GM21619 (cell line): ENCODE data around the gene STX10.
"Not testable (repeated sequence)": the region's sequence is repeated elsewhere in the genome, so short reads cannot be mapped to it uniquely, and the experiment has no call there.

Experiments used
- ATAC-seq: cut with Tn5 transposase; IDR thresholded peaks from one replicate; pipeline ENCODE4 v1.9.1; 2021; ENCODE audit not compliant: unreplicated experiment

The STX10 gene

DNA sequence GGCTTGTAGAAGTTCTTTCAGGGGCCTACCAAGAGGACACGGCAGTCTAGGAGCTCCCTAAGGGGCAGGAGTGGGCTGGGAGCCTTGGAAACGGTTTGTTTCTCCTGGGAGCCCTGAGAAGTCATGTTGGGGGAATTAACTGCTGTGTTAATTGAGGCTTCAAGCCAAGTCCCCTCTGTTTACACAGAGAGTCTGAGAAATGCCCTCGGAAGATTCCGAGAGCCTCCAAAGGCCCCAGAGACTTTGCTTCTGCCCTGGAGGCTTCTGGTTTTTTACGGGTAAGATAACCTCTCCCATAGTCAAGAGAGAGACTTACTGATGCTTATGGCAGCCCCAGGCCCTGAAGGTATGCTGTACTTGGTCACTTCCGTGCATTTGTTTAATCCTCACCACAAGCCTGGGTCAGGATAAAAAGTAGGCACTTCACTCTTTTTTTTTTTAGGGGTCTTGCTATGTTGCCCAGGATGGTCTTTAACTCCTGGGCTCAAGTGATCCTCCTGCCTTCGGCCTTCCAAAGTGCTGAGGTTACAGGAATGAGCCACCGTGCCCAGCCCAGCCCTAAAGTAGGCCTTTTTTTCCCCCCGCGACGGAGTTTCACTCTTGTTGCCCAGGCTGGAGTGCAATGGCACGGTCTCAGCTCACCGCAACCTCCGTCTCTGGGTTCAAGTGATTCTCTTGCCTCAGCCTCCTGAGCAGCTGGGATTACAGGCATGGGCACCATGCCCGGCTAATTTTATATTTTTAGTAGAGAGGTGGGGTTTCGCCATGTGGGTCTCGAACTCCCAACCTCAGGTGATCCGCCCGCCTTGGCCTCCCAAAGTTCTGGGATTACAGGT is 15.2 kb upstream of the STX10 start:
- ATAC-seq: no peak

DNA sequence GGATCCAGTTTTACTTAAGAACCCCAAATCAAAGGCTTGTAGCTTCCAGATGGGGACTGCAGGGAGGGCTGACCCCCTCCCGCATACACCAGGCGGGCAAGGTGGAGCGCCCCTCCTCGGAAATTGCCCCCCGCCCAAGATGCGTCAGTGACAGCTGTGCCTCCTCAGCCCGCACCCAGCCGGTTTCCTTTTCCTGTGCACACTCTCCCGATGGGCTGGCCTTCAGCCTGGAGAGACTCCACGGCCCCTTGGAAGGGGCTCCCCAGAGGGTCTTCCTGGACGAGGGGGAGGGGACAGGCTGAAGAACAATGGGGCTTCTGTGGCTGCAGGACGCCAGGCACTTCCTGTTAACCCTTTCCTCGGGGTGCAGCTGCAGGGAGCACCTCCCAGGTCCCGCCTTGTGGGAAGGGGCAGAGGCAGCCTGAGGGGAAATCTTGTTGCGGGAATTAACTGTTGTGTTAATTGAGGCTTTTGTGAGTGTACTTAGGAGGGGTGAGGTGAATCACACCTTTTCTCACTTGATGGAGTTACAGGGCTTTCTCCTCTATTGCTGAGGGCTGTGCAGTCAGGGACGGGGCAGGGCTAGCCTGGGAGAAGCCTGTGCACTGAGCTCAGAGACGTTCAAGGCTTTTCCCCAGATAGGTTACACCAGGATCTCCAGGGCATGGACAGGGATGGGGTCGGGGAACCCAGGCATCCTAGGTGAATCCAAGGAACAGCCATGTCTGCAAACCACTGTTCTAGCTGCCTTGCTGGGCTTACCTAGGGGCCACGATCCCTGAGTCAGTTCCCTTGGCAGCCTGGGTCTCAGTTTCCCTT is 14.4 kb upstream of the STX10 start:
- no peak for ATAC-seq

DNA sequence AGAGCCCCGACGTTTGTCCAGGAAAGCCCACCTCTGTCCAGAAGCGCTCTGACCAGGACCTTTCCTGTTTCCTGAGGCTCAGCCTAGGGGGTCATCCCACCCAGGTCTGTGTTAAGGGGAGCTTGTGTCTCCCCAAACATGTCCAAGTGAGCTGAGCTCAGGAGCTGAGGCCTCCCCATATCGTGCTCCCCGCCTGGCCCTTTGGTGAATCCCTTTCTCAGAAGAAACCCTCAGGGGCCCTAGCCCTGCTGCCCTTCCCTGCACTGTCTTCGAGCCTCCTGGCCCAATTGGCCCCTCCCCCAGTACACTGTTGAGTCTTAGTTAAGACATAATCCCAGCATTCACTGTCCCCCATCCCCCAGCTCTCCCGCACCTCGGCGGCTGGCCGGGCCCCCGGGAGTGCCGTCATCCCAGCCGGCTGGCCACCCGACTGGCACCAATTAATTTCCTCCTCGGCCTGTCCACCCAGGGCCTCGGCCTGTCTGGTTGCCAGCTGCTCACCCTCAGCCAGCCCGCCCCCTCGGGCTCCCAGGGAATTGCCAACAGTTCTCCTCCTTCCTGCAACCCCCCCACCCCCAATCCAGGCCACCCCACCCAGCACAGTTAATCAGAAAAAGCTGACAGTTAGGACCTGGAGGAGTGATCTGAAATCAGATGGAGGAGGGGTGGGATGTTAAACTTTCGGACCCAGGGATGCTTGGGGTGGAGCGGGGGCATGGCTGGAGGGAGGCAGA is 13.6 kb upstream of the STX10 start:
- no peak for ATAC-seq

DNA sequence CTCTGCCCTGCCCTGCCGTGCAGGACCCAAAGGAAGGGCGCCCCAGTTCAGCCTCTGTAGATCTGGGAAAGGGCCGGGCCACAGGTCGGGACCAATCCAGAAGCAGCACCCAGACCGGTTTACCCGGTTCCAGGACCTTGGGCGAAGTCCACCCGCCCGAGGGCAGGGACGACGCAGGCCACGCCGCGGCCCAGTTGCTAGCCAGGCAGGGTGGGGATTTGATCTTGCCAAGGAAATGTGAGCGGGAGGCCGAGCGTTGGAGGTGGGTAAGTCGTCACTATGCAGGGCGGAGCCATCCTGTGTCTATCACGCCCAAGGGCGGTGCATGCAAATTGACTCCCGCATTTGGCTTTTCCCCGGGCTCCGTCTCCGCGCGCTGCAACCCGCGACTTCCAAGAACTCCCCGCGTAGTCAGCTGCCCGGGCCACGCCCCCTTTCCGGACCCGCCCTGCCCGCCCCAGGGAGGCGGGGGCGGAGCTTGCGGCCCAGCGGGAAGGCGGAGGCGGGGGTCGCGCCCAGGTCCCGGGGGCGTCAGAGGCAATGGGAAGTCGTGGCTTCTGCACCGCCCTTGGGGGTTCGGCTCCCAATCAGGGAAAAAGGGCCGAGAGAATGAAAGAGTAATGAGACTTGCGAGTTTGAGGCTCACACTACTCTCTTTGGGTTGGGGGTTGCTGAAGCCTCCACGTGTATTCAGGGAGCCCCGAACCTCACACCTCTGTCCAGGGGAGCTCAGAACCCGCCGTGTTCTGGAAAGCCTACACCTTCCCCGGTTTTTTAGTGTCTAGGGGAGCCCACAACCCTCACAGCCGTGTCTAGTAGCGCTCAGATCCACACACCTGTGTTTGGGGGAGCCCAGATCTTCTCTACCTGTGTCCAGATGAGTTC is 12.8 kb upstream of the STX10 start:
- ATAC-seq: peak; percentile 57

DNA sequence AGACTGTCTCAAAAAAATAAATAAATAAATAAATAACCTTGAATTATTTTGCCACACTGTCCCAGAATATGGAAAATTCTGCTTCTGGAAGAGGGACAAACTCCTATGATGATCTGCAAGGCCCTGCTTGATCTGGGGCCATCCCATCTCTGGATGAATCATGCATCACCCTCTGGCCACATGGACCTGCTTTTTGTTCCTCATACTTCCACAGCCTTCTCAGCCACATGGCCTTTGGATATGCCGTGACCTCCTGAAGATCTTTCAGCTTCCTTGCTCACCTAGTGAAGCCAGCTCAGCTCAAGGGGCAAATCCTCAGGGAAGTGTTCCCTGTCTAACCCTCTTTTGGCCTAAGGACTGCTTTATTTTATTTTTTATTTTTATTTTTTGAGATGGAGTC is 10.4 kb upstream of the STX10 start:
- ATAC-seq: no peak

DNA sequence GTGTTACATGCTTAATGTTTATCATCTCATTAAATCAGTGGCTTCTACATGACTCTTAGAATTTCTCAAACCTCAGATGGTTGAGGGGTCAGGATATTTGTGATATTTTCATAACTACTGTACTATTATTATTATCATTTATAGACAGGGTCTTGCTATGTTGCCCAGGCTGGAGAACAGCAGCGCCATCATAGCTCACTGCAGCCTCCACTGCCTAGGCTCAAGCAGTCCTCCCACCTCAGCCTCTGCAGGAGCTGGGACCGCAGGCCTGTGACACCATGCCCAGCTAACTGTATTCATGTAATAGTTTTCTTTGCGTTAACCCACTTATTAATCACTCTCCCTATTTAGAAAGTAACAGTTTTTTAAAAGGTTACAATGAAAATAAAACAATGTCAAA is 9.5 kb upstream of the STX10 start:
- no peak for ATAC-seq

DNA sequence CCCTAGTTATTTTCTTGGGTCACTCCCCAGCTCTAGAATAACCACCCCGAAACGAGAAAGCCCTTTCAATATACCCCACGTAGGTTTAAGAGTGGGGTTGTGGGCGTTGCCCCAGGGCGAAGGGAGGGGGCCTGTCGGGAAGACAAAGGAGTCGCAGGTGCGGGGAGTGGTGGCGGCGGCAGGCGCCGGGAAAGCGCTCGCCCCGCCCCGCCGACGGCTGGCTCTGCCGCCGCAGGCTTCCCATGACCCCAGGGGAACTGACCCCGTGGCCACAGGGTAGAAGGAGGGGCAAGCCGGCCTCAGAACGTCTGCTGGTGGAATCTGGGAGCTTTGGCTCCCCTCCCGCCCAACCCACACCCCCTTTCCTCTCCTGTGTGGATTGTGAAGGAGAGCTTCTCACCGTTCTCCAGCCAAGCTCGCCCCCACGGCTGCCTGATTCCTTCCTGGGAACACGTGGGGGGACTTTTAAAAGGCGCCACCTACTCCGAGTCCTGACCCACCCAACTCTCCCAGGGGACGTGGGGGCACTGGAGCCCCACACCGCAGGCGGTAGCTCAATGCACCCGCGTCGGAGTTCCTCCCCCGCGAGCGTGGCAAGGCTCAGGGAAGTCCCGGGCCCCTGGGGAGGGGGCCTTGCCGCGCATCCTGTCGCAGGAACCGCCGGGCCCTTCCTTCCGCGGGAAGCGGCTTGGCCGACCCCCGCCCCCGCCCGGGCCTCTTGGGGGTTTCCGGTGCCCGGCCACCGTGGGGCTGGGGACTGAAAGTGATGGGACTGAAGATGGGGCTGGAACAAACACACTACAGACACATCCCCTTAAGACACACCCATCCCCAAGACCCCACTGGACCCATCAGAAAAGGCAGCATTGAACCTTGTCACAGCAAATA is 5.5 kb upstream of the STX10 start:
- peak; percentile 19 for ATAC-seq

DNA sequence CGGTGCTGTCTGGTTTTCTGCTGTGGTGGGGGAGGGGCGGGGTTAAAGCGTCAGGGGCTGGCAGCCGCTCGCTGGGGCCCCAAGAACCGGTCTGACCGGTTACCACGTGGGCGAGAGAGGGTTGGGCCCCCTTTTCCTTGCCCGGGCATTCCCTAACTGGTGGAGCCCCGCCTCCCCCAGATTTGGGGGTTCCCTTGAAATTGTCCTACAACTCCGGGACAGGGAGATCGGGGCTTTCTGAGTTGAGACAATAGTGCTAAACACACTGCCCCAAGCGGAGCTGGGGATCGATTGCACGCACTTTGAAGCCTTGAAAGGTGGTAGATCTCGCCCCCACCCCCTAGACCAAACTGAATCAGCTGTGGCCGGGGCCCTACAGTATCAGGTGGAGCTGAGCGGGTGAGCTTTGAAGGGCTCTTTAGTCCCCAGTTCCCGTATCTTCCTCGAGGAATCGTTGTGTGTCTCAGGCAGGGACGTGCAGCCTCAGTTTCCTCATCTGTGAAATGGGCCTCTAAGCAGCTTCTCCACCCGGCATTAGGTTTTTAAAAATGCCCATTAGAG is 4.8 kb upstream of the STX10 start:
- ATAC-seq: no peak

DNA sequence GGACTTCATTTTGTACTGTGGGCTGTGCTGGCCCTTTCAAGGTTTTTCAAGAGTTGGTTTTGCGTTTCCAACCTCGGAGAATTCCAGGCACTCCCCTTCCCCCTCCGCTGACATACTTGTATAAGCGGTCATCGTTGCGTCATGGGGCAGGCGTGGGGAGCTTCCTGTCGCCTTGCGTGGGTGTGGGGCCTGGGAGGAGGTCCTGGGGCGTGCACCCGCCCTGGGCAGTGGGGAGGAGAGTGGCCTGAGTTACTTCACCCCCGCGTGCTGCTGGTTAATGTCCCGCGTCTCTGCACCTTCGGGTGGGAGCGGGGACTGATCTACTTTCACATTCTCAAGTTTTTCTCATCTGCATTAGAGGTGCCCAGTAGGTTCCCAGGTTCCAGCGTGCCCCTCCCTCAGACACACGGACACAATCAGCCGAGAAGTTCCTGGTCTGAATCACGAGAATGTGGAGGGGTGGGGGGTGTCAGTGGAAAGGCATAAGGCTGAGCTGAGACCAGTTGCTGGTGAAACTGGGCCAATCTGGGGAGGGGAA is 4.1 kb upstream of the STX10 start:
- no peak for ATAC-seq

DNA sequence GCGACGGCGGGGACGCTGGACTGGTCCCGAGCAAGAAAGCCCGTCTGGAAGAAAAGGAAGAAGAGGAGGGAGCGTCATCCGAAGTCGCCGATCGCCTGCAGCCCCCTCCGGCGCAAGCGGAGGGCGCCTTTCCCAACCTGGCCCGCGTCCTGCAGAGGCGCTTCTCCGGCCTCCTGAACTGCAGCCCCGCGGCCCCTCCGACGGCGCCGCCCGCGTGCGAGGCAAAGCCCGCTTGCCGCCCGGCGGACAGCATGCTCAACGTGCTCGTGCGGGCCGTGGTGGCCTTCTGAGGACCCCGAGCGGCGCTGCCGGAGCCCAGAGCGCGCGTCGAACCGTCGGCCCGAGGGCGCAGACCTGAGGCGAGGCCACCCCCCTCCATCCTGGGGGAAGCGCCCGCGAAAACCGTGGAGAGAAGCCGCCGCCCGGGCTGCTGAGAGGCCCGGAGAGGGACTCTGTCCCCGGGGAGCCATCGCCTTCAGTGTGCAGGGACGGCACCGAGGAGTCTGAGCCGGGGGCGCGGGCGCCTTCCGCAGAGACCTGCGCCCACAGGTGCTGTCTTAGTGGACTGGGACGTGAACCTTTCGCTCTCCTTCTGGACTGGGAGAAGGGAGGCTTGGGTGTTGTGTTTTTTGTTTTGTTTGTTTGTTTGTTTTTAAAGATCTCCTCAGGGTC is 3.5 kb upstream of the STX10 start:
- no peak for ATAC-seq

DNA sequence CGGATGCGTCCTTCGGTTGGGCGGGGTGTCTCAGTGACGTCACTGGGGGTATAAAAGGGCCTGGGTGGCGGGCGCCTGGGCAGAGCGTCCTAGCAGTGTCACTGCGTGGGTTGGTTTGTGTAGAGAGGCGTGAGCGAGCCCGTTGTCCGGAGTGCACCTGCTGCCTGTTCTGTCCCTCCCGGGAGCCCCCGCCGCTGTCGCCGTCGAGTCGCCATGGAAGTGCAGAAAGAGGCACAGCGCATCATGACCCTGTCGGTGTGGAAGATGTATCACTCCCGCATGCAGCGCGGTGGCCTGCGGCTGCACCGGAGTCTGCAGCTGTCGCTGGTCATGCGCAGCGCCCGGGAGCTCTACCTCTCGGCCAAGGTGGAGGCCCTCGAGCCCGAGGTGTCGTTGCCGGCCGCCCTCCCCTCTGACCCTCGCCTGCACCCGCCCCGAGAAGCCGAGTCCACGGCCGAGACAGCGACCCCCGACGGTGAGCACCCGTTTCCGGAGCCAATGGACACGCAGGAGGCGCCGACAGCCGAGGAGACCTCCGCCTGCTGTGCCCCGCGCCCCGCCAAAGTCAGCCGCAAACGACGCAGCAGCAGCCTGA is 2.9 kb upstream of the STX10 start:
- no peak for ATAC-seq

DNA sequence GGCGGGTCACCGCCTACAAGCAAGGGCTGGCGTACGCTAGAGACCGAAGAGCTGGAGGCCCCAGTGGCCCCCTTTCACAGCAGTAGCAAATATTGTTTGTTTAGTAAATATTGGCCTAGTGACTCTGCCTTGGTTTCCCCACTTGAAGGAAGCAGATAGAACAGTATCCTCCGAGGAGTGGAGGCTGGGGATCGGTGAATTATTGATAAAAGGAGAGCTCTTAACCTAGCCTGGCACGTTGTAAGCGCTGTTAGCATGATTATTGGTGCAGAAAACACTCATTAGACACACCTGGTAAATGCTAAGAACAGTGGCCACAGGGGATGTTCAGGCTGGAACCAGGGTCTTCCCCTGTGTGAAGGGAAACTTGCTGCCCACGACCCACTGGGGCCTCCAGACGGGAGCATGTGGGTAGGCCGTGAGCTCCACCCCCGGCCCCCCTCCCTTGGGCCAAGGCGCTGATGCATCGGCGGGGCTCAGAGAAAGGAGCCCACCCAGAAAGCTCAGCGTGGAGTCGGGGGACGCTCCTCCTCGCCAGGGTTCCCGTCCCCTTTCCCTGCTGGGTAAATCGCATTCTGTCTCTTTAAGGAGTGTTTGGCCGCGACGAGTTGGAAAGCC is 2.3 kb upstream of the STX10 start:
- ATAC-seq: no peak

DNA sequence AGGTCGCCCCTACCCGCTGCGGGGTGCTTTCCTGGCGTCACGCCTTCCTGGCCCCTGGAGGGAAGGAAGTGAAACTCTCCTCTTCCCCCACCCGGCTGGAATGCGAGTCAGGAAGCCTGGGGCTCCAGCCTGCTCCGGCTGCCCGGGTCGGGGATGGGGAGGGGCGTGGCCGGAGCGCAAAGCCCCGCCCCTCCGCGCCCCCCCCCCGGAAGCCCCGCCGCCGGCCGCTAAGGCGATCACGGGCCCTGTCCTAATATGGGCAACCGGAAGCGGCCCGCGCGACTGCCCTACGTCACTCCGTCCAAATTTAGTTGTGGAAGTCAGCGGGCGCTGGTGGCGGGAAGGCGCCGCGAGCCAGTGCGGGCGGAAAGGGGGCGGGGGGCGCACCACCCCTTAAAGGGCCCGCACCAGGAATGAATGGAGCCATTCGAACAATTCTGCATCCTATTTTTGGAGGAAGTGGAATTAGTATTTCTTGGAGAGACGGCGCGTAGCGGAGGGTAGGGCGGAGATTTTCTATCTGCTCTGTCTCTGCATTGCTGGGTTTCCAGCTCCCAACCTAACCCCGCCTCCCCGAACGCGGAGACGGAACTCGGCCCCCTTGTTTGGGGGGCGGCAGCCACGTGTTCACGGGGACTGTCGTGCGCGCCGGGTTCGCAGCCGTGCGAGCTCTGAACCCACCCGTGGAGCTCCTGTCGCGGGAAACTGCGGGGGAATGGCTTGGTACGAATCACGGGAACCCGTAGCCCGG is 1.6 kb upstream of the STX10 start:
- ATAC-seq: peak; percentile 30

DNA sequence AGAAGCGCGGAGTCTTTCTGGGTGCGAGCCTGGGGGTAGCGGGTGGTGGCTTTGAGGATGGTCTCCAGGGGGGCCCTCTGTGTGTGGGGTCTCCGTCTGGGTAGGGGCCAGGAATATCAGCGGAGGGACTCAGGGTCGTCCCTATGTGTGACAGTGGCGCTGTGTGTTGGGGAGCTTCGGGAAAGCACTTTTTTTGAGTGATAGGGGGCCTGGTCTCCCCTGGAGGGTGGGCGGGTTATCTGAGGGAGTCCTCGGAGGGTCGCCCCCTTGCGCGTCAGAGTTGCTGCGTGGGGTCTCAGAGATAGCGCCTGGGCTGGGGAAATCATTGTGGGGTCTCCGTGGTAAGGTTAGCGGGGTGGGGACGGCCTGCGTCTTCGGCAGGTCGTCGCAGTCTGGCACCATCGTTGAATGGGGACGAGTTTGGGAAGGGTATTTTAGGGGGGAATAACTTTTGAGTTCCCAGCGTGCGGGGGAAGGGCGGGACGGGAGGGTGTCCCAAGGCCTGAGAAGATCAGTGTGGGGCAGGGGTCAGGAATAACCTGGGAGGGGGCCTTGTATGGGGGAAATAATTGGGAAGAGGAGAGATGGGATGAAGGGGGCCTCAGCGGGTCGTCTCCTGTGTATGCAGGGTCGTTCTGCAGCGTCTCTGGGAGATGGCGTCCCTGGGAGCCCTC is 893 bp upstream of the STX10 start:
- ATAC-seq: no peak

DNA sequence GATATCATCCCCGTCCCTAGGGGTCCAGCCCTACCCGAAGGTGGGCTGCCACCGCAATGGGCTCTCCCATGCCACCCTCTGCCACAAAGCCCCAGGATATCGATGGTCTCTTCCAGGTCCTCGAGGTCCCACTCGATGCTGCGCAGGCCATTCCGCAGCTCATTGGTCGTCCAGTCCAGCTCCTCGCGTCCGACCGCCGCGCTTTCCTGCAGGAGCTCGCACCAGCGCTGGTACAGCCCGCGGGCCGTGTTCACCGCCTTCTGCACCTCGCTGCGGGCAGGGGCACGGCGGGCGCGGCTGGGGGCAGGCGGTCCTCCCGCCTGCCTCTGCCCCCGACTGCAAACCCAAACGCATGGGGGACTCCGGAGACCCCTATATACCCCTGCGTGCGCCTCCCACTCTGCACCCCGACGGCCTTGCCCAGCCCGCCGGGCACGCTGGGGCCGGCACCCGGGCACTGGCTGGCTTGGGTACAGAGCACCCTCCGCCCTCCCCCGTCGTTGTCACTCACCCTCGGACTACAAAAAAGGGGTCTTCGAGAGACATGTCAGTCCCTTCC is 468 bp downstream of the STX10 start:
- ATAC-seq: no peak

DNA sequence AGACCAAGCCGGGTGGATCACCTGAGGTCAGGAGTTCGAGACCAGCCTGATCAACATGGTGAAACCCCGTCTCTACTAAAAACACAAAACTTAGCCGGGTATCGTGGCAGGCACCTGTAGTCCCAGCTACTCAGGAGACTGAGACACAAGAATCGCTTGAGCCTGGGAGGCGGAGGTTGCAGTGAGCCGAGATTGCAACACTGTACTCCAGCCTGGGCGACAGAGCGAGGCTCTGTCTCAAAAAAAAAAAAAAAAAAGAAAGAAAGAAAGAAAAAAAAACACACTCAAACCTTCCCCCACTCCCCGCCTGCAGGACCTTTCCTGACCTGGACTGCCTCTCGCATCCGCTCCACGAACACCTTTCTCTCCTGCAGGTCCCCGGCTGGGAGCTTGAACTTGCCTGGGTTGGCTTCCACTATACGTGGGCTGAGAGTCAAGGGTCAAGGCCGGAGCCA is 975 bp downstream of the STX10 start:
- not testable (repeated sequence) for ATAC-seq
